Tibial nerve (tissue), 4 donors: Measurements from ENCODE around the gene CCDC74A. TPM values are rescaled to one million over a fixed set of nuclear protein-coding genes. Genes with fewer than 3 reads are reported as not detected.

Experiments
- total RNA-seq, 4 donors: library from RNA; depleted of rRNA; stranded (reverse); fragments of >200 nt; gene quantifications; one replicate each; pipeline ENCODE4 v1.1.0, GENCODE V29; 2016

CCDC74A gene
- total RNA-seq, 4 donors from 2014 or later, result 19.5 to 50.2 (median 34.1) TPM

Other genes starting within 250 kb of the CCDC74A start
- gene RAB6D, start 163.7 kb upstream of the CCDC74A start, total RNA-seq, result not detected
- not detected for gene TUBA3D, start 51.8 kb upstream of the CCDC74A start, total RNA-seq
- 100 to 1,000 TPM in 3 of 4 donors, 10 to 100 TPM in 1; 73.5 to 143 (median 114) TPM for gene MZT2A, start 35.5 kb upstream of the CCDC74A start, total RNA-seq